Coronary artery (tissue), 2 donors: ENCODE measurements around the gene CCDC71.

Experiments
- DNase-seq: peaks from one replicate; pipeline ENCODE4 v3.0.0-alpha.2; 2017; ENCODE audit warnings: low spot score
- H3K27ac ChIP-seq, 2 donors: fragments of 200-600 bp; sonication (generic); one replicate each; pipeline ENCODE4 v1.5.1; 2016 to 2019
- H3K4me3 ChIP-seq: fragments of 200-600 bp; sonication (generic); 2 replicates; pipeline ENCODE4 v1.5.1; 2016; ENCODE audit warnings: mild to moderate bottlenecking, moderate library complexity
- CTCF ChIP-seq: fragments of 200-600 bp; sonication (generic); IDR thresholded peaks from one replicate; pipeline ENCODE4 v1.5.1; 2019; ENCODE audit warnings: antibody characterized with exemption

CCDC71 gene

GRCh38 chr3:49165771-49166751, at the start of gene CCDC71:
CCDC71 (minus strand) TSS chr3:49166331; CDS start chr3:49164208, 2,123 bp downstream.
- TF ChIP-seq CTCF = no peak
- Histone ChIP-seq H3K4me3 (peak within 1 kb of the TSS; percentile 97), H3K27ac (peak within 1 kb of the TSS; percentile 93 to 97)
- no peak for DNase-seq

GRCh38 chr3:49213998-49214397, 47.9 kb upstream of the CCDC71 start:
- Histone ChIP-seq H3K27ac (no peak overlapping the region), H3K4me3 (no peak overlapping the region)
- TF ChIP-seq CTCF = no peak
- no peak for DNase-seq

GRCh38 chr3:49213541-49213943, 47.4 kb upstream of the CCDC71 start:
- no peak overlapping the region for H3K4me3 ChIP-seq
- no peak for TF ChIP-seq CTCF
- no peak overlapping the region for H3K27ac ChIP-seq
- DNase-seq = no peak

GRCh38 chr3:49199900-49200281, 33.8 kb upstream of the CCDC71 start:
- DNase-seq = no peak
- TF ChIP-seq CTCF = no peak
- peak overlapping the region; percentile 53 to 72 for H3K27ac ChIP-seq
- peak overlapping the region; percentile 74 for H3K4me3 ChIP-seq

GRCh38 chr3:49199239-49199899, 33.2 kb upstream of the CCDC71 start:
- TF ChIP-seq CTCF = no peak

GRCh38 chr3:49198611-49199230, 32.6 kb upstream of the CCDC71 start:
- TF ChIP-seq CTCF = no peak
- no peak for DNase-seq
- Histone ChIP-seq H3K4me3 (peak overlapping the region; percentile 74), H3K27ac (peak overlapping the region; percentile 23 to 53)

More at GRCh38 chr3:49199239-49199899, 33.2 kb upstream of the CCDC71 start:
- peak; percentile 93 for DNase-seq
- H3K27ac ChIP-seq = peak overlapping the region; percentile 53 to 72
- peak overlapping the region; percentile 74 for H3K4me3 ChIP-seq
